Left lung (tissue), 10 donors: ENCODE data around the gene EIF6. TPM values are rescaled to one million over a fixed set of nuclear protein-coding genes. Genes with fewer than 3 reads are reported as not detected.

Experiments
- ATAC-seq: fragments of 200-7000 bp; cut with Tn5 transposase; one replicate; pipeline ENCODE4 v1.9.1; 2020; ENCODE audit warnings: moderate library complexity
- DNase-seq, 4 donors: peaks; one replicate each; pipeline ENCODE4 v3.0.0-alpha.2; 2013 to 2020
- H3K27ac ChIP-seq, 2 donors: fragments of 200-600 bp; sonication (generic) in 1 of 2; one replicate each; pipeline versions ENCODE4 v1.5.0 to v1.8.0; 2020 to 2021
- H3K27me3 ChIP-seq, 2 donors: fragments of 200-600 bp; sonication (generic) in 1 of 2; one replicate each; pipeline versions ENCODE4 v1.5.0 to v1.8.0; 2020 to 2021
- H3K36me3 ChIP-seq, 2 donors: fragments of 200-600 bp; sonication (generic) in 1 of 2; one replicate each; pipeline versions ENCODE4 v1.5.0 to v1.8.0; 2020 to 2021
- H3K4me1 ChIP-seq, 2 donors: fragments of 200-600 bp; one replicate each; pipeline ENCODE4 v1.8.0; 2021
- H3K4me3 ChIP-seq, 2 donors: fragments of 200-600 bp; sonication (generic) in 1 of 2; one replicate each; pipeline versions ENCODE4 v1.5.0 to v1.8.0; 2020 to 2021; ENCODE audit warnings: mild to moderate bottlenecking in 1 of 2
- H3K9me3 ChIP-seq, 2 donors: fragments of 200-600 bp; sonication (generic) in 1 of 2; one replicate each; pipeline versions ENCODE4 v1.5.0 to v1.8.0; 2020 to 2021
- CTCF ChIP-seq, 2 donors: fragments of 200-600 bp; sonication (generic) in 1 of 2; IDR thresholded peaks; one replicate each; pipeline versions ENCODE4 v1.5.0 to v1.8.0; 2021; ENCODE audit warnings: antibody characterized with exemption in 2 of 2
- intact Hi-C, 2 donors: fragments of 100-400 bp; cut with DNase I; formaldehyde crosslinking; loops; one replicate each; pipeline versions ENCODE4 v1.11.2 to v1.14.2; 2022
- polyA plus RNA-seq, 6 donors: library from polyadenylated mRNA; unstranded; fragments of 120-200 nt; gene quantifications; one replicate each; pipeline ENCODE4 v1.2.1, GENCODE V29; 2013; ENCODE audit not compliant: insufficient read length in 6 of 6
- total RNA-seq, 2 donors: library from RNA; stranded (reverse); fragmentation: NEBNext Ultra II Directional; extraction: Animal tissue kit (Norgen Biotek cat#: 25700); gene quantifications; one replicate each; pipeline ENCODE4 v1.2.1, GENCODE V29; 2021
- donor health status: DM: no; HTN: yes; CAD: no.
- donor health status: DM: no; HTN: no; CAD: no.

EIF6 gene
- total and polyA plus RNA-seq, 8 donors = 95.6 to 111 (median 107) TPM

GRCh38 chr20:35299780-35300179, 15.2 kb upstream of the EIF6 start:
- DNase-seq (no peak), ATAC-seq (no peak)
- Histone ChIP-seq H3K36me3 (no peaks in the 10 kb centered on the region), H3K27me3 (peaks cover 0 to 18% of the 10 kb centered on the region in 2 donors), H3K9me3 (no peaks in the 10 kb centered on the region), H3K4me1 (peaks cover 0 to 8% of the 10 kb centered on the region in 2 donors), H3K27ac (no peak overlapping the region), H3K4me3 (no peak overlapping the region)
- TF ChIP-seq CTCF (IDR thresholded peaks at IDR 0.05) = no peak
- intact Hi-C loops = loop anchor here in 1 of 2 donors (5.0 kb wide), 1 partner anchor 148 kb away; no protein-coding TSS in a partner anchor

- peaks cover 0 to 34% of the 10 kb centered on the region in 2 donors for H3K27me3 ChIP-seq
- ATAC-seq = no peak
- H3K4me1 ChIP-seq = no peaks in the 10 kb centered on the region
- H3K4me3 ChIP-seq = no peak overlapping the region
- intact Hi-C loops = no loop called here
- no peaks in the 10 kb centered on the region for H3K36me3 ChIP-seq
- no peak for DNase-seq
- H3K27ac ChIP-seq = no peak overlapping the region
- no peak for TF ChIP-seq CTCF (IDR thresholded peaks at IDR 0.05)
- H3K9me3 ChIP-seq = no peaks in the 10 kb centered on the region
Observed at GRCh38 chr20:35298264-35298663, 13.7 kb upstream of the EIF6 start.

- no peak for TF ChIP-seq CTCF (IDR thresholded peaks at IDR 0.05)
- Histone ChIP-seq H3K4me1 (no peaks in the 10 kb centered on the region), H3K27ac (no peak overlapping the region), H3K4me3 (no peak overlapping the region), H3K9me3 (no peaks in the 10 kb centered on the region), H3K27me3 (peaks cover 0 to 39% of the 10 kb centered on the region in 2 donors), H3K36me3 (no peaks in the 10 kb centered on the region)
- intact Hi-C loops = no loop called here
- DNase-seq (peak in 1 of 4 donors; percentile 52), ATAC-seq (no peak)
Observed at GRCh38 chr20:35297740-35298139, 13.2 kb upstream of the EIF6 start.

- intact Hi-C loops = no loop called here
- no peak overlapping the region for H3K4me3 ChIP-seq
- DNase-seq (no peak), ATAC-seq (peak; percentile 10)
- H3K4me1 ChIP-seq = no peaks in the 10 kb centered on the region
- H3K27me3 ChIP-seq = peaks cover 0 to 45% of the 10 kb centered on the region in 2 donors
- no peaks in the 10 kb centered on the region for H3K9me3 ChIP-seq
- TF ChIP-seq CTCF (IDR thresholded peaks at IDR 0.05) = no peak
- H3K27ac ChIP-seq = no peak overlapping the region
- no peaks in the 10 kb centered on the region for H3K36me3 ChIP-seq
Observed at GRCh38 chr20:35297155-35297554, 12.6 kb upstream of the EIF6 start.

GRCh38 chr20:35296101-35296554, 11.6 kb upstream of the EIF6 start:
- H3K27me3 ChIP-seq = peaks cover 0 to 52% of the 10 kb centered on the region in 2 donors
- no peak for DNase-seq
- H3K27ac ChIP-seq = no peak overlapping the region
- TF ChIP-seq CTCF (IDR thresholded peaks at IDR 0.05) = no peak
- no peak for ATAC-seq
- H3K9me3 ChIP-seq = no peaks in the 10 kb centered on the region
- H3K4me3 ChIP-seq = no peak overlapping the region
- intact Hi-C loops = no loop called here
- no peaks in the 10 kb centered on the region for H3K4me1 ChIP-seq
- H3K36me3 ChIP-seq = no peaks in the 10 kb centered on the region
